Activated CD8-positive, alpha-beta memory T cell treated with anti-CD3 and anti-CD28 coated beads for 1 hour (primary cell): ENCODE data around the gene DAGLB.

Source experiments
- DNase-seq, 2 donors: peaks; one replicate each; pipeline ENCODE4 v3.0.0-alpha.2; 2020; ENCODE audit warnings: low read depth in 1 of 2; ENCODE audit errors: extremely low read depth in 1 of 2

DAGLB gene

GRCh38 chr7:6432781-6433180 is 15.0 kb downstream of the DAGLB start:
- no peak for DNase-seq

DNA sequence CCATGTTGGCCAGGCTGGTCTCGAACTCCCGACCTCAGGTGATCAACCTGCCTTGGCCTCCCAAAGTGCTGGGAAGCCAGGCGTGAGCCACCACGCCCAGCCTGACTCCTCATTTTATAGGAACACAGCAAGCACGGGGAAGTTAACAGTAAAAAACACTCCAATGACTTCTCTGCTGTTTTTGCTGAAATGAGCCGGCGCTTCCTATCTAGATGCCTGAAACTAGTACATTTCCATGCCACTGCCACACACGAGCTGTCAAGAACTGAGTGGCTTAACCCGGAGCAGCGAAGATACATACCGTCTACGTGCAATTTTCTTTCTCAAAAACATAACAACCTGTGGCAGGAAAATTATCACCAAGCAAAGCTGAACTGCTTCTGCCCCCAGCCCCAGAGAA is 16.8 kb downstream of the DAGLB start:
- no peak for DNase-seq

DNA sequence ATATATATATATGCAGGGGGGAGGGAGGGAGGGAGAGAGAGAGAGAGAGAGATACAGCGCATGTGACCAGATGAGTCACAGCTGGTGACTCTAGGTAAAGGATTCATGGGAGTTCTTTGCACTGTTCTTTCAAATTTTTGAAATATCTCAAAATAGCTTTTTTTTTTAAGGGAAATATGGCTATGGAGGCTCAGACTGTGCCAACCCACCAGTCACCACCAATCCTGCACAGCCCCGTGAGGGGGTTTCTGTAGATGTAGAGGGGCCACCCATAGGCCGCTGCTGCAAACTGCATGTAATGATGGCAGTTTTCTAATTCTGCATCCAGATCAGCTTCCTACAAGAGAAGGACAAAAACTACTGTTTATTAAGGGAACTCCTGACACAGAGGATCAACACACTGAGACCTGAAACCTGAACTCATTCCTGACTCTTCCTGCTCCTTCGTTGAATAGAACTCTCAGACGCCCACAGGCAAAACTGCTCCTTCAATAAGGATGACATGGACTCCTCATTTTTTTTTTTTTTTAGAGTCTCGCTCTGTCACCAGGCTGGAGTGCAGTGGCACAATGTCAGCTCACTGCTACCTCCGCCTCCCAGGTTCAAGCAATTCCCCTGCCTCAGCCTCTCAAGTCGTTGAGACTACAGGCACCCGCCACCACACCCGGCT is 17.3 kb downstream of the DAGLB start:
- no peak for DNase-seq

DNA sequence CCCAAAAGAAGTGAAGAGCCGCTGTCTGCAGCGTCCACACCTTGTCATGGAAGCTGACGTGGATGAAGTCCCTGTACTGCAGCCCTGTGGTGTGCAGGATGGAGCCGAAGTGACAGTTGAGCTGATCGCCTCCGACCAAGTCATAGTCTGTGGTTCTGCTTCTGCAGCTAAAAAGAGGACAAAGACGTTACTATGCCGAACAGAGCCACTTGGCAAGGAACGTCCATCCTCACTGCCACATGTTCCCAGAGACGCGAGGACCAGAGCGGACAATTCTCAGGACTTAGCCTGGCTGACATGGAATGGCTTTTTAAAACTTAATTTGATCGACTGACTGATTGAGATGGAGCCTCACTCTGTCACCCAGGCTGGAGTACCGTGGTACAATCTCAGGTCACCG is 21.8 kb downstream of the DAGLB start:
- DNase-seq = no peak

DNA sequence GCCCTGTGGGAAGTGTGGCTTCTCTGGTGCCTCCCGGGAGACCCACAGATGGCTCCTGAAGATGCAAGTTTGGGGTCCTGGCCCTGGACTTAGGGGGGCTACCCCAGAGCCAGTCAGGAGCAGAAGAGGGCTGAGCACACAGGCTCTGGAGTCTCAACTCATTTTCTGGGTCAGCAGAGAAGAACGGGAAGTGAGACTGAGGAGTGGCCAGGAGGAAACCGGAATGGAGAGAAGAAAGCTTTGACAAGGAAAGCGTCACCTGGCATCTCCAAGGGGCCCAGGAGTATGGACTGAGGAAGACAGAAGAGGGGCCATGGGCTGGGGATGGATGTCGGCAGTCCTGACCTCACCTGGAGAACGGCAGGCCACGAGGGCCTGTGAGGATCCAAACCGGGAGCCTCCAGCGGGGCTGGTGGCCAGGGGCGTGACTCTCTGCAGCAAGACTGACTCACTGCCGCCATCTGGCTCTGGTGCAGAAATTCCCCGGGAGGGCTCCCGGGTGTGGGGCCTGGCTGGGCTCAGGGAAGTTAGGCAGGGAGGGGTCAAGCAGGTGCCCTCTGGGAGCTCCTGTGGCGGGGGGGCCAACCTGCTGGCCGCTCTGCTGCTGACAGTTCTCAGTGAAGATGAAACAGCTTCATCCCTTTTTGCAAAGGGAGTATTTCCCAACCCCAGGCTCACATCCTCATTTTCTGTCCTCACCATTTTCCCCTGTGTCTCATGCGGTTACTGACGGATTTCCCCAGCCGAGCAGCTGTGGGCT is 23.6 kb downstream of the DAGLB start:
- DNase-seq = no peak

- no peak for DNase-seq
Measured at GRCh38 chr7:6422926-6423632, 24.7 kb downstream of the DAGLB start.

GRCh38 chr7:6422095-6422494 is 25.7 kb downstream of the DAGLB start:
- DNase-seq = no peak

DNA sequence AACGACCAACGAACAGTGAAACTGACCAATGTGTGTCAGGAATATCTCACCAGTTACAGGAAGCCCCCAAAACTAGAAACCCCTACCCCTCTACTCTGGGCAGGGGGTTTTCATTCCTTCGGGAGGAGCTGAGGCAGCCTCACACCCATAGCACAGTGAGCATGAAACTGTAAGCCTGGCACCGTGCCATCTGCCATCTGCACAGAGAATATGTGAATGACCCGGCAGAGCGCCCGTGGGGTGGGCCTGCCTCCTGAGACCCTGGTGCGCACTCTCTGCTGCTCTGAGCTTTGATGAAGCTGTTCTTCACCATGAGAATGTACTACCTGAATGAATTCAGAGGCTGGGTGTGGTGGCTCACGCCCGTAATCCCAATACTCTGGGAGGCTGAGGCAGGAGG is 27.1 kb downstream of the DAGLB start:
- DNase-seq = no peak

GRCh38 chr7:6419310-6419773 is 28.4 kb downstream of the DAGLB start:
- no peak for DNase-seq

DNA sequence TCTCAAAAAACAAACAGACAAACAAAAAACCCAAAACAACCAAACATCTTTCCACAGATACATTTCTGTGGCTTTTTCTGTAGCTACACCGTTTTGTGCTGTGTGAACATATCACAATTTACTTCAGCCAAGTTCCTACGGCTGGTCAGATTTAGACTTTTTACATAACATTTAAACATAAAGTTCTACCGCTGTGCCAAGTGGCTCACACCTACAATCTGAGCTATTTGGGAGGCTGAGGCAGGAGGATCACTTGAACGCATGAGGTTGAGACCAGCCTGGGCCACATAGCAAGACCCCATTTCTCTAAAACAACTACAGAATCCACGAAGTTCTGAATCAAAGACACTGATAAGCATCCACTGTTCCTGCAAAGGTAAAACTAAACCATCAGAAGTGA is 30.3 kb downstream of the DAGLB start:
- DNase-seq = no peak

- DNase-seq = no peak
Measured at GRCh38 chr7:6416516-6417145, 31.1 kb downstream of the DAGLB start.

DNA sequence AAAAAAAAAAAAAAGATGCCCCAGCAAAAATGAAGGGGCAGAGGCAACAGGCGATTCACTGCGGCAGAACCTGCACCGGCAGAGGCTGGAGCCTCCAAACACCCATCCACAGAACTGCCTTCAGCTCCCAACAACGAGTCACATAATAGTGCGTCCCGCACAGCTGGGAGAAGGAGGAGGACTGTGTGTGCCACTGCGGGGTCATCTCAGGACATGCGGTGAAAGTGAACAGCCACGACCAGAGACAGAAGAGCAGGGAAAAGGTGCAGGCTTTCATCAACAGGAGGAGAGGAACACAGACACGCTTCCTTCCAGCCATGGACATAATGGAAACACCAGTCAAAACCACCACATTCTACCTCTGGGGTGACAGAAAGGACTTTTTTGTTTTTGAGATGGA is 34.1 kb downstream of the DAGLB start:
- no peak for DNase-seq

- DNase-seq = no peak
Measured at GRCh38 chr7:6409944-6410693, 37.6 kb downstream of the DAGLB start.

- DNase-seq = no peak
Measured at GRCh38 chr7:6409091-6409490, 38.7 kb downstream of the DAGLB start.

DNA sequence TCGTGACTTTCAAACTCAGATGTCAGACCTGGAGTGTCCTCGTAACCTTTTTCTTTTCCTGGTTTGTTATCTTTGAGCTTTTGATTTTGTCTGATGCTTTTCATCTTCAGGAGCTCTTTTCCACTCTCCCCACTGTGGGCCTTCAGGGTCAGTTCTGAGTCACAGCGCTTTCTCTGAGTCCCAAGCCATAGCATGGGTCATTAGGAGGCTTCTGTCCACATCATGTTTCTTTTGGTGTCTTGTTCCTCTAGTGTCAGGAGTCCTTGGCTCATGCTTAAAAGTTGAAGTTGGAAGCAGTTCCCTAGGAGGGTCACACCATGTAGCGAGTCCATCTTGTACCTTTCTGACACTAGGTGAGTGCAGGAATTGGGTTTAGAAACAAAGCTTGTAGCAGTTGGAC is 40.3 kb downstream of the DAGLB start:
- no peak for DNase-seq

GRCh38 chr7:6406121-6406520 is 41.6 kb downstream of the DAGLB start:
- no peak for DNase-seq

- DNase-seq = no peak
Measured at GRCh38 chr7:6403907-6404306, 43.8 kb downstream of the DAGLB start.

DNA sequence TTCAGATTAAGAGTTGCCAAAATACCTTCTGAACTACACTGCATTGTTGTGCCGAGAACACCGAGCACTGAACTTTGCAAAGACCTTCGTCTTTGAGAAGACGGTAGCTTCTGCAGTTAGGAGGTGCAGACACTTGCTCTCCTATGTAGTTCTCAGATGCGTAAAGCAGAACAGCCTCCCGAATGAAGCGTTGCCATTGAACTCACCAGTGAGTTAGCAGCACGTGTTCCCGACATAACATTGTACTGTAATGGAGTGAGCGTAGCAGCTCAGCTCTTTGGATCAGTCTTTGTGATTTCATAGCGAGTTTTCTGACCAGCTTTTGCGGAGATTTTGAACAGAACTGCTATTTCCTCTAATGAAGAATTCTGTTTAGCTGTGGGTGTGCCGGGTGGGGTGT is 45.0 kb downstream of the DAGLB start:
- no peak for DNase-seq

GRCh38 chr7:6402041-6402440 is 45.7 kb downstream of the DAGLB start:
- no peak for DNase-seq

GRCh38 chr7:6401536-6401935 is 46.2 kb downstream of the DAGLB start:
- no peak for DNase-seq
